HepG2 (cell line): ENCODE data around the gene FNDC3B. TPM values are rescaled to one million over a fixed set of nuclear protein-coding genes. Genes with fewer than 3 reads are reported as not detected.

ENCODE experiments used
- ARID2 ChIP-seq: sonication (generic); formaldehyde crosslinking; IDR thresholded peaks from 2 replicates; pipeline ENCODE4 v1.8.1; 2022; ENCODE audit warnings: mild to moderate bottlenecking, missing genetic modification reagents, borderline replicate concordance
- EHMT2 ChIP-seq: fragments of 200-600 bp; sonication (generic); IDR thresholded peaks from 2 replicates; pipeline ENCODE4 v1.7.0; 2017; ENCODE audit warnings: antibody characterized with exemption, low read depth, low read length, borderline replicate concordance
- FOXK1 ChIP-seq: sonication (generic); formaldehyde crosslinking; IDR thresholded peaks from 2 replicates; pipeline ENCODE4 v1.4.0; 2020; ENCODE audit warnings: low read depth, missing genetic modification reagents, borderline replicate concordance
- HHEX ChIP-seq: IDR thresholded peaks from 2 replicates; pipeline ENCODE4 v1.6.1; 2016; ENCODE audit warnings: control low read depth
- HNRNPH1 ChIP-seq: fragments of 200-400 bp; formaldehyde crosslinking; optimal IDR thresholded peaks from 2 replicates; pipeline ENCODE3; 2017; ENCODE audit warnings: mild to moderate bottlenecking, low read depth, low read length
- ONECUT2 ChIP-seq: sonication (generic); formaldehyde crosslinking; IDR thresholded peaks from 2 replicates; pipeline ENCODE4 v1.4.0; 2020; ENCODE audit warnings: missing genetic modification reagents
- RFX3 ChIP-seq: IDR thresholded peaks from 2 replicates; pipeline ENCODE4 v1.6.1; 2016; ENCODE audit warnings: missing biosample characterization, missing genetic modification reagents
- SMYD3 ChIP-seq: sonication (generic); formaldehyde crosslinking; IDR thresholded peaks from 2 replicates; pipeline ENCODE4 v1.8.1; 2023; ENCODE audit warnings: mild to moderate bottlenecking, missing genetic modification reagents
- ZBED4 ChIP-seq: sonication (generic); formaldehyde crosslinking; IDR thresholded peaks from 2 replicates; pipeline ENCODE4 v1.4.0; 2020; ENCODE audit warnings: missing genetic modification reagents, borderline replicate concordance
- ZFX ChIP-seq: sonication (generic); formaldehyde crosslinking; IDR thresholded peaks from 2 replicates; pipeline ENCODE4 v1.4.0; 2020; ENCODE audit warnings: mild to moderate bottlenecking, low read depth, missing genetic modification reagents, moderate library complexity
- ZNF20 ChIP-seq: sonication (generic); formaldehyde crosslinking; IDR thresholded peaks from 2 replicates; pipeline ENCODE4 v1.4.0; 2020; ENCODE audit warnings: mild to moderate bottlenecking, moderate library complexity, missing genetic modification reagents
- ZNF441 ChIP-seq: sonication (generic); formaldehyde crosslinking; IDR thresholded peaks from 2 replicates; pipeline ENCODE4 v1.7.0; 2021; ENCODE audit warnings: missing genetic modification reagents, borderline replicate concordance
- ZSCAN9 ChIP-seq: IDR thresholded peaks from 2 replicates; pipeline ENCODE4 v1.6.1; 2016; ENCODE audit warnings: borderline replicate concordance
- ZZZ3 ChIP-seq: sonication (generic); formaldehyde crosslinking; IDR thresholded peaks from 2 replicates; pipeline ENCODE4 v1.4.0; 2020; ENCODE audit warnings: missing genetic modification reagents, mild to moderate bottlenecking, borderline replicate concordance
- polyA plus RNA-seq, 8 experiments: library from polyadenylated mRNA; depleted of rRNA in 3 of 8; stranded (reverse) in 7 of 8; unstranded in 1 of 8; fragments of >200 nt; fragmentation: Illumina TruSeq in 4 of 8; extraction: Trizol in 4 of 8; gene quantifications; 2 replicates each; pipeline versions ENCODE4 v1.2.1 to v1.2.3, GENCODE V29; 2011 to 2016; ENCODE audit warnings: low read depth in 4 of 8, missing spikeins in 1 of 8, mixed read lengths in 1 of 8; ENCODE audit not compliant: insufficient read depth in 1 of 8
- total RNA-seq, 5 experiments: library from RNA; depleted of rRNA; stranded (reverse); fragments of >200 nt; fragmentation: Illumina TruSeq; extraction: Trizol; gene quantifications; 2 replicates each; pipeline ENCODE4 v1.2.3, GENCODE V29; 2016; ENCODE audit warnings: low read depth in 1 of 5
- TF ChIP-seq, protein P1 (sequence below): sonication (generic); formaldehyde crosslinking; IDR thresholded peaks from 2 replicates; pipeline ENCODE4 v1.5.0; 2020; ENCODE audit warnings: mild to moderate bottlenecking, missing genetic modification reagents, borderline replicate concordance
- TF ChIP-seq, protein P2 (sequence below): sonication (generic); formaldehyde crosslinking; IDR thresholded peaks from 2 replicates; pipeline ENCODE4 v1.5.1; 2020; ENCODE audit warnings: mild to moderate bottlenecking, missing genetic modification reagents, moderate library complexity

The FNDC3B gene
- total and polyA plus RNA-seq, 2 of the 13 experiments (the other 11 are each of a cell fraction or from before 2014, with no cell fraction given): 74.8 to 103 TPM

DNA sequence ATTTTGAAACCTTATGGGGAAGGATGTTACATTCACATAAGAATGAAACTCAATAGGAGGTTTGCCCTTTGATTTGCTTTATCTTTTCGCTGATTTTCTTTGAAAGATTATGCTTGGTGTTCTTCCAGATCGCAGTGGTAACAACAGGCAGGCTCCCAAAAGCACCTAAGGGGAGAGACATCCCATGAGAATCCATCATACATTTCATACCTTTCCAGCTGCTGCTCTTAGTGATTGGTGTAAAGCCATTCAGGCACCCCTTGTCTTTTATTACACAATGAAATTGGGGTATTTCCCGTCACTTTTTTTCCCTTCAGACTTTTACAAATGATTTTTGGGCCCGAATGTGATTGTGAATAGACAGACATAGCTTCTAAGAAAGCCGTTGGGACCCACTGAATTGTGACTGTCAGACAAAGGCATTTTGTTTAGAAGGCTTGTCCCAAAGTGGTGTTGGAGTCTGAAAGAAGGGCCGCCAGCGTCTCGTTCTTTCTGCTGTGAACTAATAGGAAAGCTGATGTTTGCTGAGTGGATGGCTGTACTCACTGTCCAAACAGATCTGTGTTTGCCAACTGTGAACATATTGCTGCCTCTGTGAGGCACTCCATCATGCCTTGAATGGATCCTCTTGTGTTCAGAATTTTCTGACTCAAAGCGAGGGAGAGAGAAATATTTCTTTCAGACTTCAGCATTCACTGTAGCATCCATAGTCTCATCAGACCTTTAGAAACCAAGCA, 164.3 kb downstream of the FNDC3B start (continued):
- peak; percentile 53; the same call in 1 of the 2 replicates for TF ChIP-seq ZNF441
- no peak for TF ChIP-seq ZZZ3
- TF ChIP-seq, protein P1, sequence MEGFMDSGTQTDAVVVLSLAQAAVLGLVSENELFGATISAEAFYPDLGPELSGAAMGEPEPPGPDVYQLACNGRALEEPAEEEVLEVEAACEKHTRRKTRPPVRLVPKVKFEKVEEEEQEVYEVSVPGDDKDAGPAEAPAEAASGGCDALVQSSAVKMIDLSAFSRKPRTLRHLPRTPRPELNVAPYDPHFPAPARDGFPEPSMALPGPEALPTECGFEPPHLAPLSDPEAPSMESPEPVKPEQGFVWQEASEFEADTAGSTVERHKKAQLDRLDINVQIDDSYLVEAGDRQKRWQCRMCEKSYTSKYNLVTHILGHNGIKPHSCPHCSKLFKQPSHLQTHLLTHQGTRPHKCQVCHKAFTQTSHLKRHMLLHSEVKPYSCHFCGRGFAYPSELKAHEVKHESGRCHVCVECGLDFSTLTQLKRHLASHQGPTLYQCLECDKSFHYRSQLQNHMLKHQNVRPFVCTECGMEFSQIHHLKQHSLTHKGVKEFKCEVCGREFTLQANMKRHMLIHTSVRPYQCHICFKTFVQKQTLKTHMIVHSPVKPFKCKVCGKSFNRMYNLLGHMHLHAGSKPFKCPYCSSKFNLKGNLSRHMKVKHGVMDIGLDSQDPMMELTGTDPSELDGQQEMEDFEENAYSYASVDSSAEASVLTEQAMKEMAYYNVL (CRISPR knock-in tag): peak; percentile 73; the same call in 1 of the 2 replicates
- 0 out of 2 replicates have a peak, but pooled peaks have one; percentile 29 for TF ChIP-seq ZBED4
- TF ChIP-seq, protein P2, sequence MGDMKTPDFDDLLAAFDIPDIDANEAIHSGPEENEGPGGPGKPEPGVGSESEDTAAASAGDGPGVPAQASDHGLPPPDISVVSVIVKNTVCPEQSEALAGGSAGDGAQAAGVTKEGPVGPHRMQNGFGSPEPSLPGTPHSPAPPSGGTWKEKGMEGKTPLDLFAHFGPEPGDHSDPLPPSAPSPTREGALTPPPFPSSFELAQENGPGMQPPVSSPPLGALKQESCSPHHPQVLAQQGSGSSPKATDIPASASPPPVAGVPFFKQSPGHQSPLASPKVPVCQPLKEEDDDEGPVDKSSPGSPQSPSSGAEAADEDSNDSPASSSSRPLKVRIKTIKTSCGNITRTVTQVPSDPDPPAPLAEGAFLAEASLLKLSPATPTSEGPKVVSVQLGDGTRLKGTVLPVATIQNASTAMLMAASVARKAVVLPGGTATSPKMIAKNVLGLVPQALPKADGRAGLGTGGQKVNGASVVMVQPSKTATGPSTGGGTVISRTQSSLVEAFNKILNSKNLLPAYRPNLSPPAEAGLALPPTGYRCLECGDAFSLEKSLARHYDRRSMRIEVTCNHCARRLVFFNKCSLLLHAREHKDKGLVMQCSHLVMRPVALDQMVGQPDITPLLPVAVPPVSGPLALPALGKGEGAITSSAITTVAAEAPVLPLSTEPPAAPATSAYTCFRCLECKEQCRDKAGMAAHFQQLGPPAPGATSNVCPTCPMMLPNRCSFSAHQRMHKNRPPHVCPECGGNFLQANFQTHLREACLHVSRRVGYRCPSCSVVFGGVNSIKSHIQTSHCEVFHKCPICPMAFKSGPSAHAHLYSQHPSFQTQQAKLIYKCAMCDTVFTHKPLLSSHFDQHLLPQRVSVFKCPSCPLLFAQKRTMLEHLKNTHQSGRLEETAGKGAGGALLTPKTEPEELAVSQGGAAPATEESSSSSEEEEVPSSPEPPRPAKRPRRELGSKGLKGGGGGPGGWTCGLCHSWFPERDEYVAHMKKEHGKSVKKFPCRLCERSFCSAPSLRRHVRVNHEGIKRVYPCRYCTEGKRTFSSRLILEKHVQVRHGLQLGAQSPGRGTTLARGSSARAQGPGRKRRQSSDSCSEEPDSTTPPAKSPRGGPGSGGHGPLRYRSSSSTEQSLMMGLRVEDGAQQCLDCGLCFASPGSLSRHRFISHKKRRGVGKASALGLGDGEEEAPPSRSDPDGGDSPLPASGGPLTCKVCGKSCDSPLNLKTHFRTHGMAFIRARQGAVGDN (CRISPR knock-in tag): no peak
- 0 out of 2 replicates have a peak, but pooled peaks have one; percentile 26 for TF ChIP-seq EHMT2
- TF ChIP-seq RFX3 (CRISPR knock-in tag): no peak
- TF ChIP-seq SMYD3: no peak
- TF ChIP-seq ARID2 (CRISPR knock-in tag): no peak
- TF ChIP-seq HHEX (CRISPR knock-in tag): peak; percentile 92
- TF ChIP-seq ONECUT2 (CRISPR knock-in tag): no peak
- TF ChIP-seq ZNF20 (CRISPR knock-in tag): no peak
- TF ChIP-seq ZFX (CRISPR knock-in tag): peak; percentile 41; the same call in 1 of the 2 replicates
- no peak for TF ChIP-seq FOXK1 (CRISPR knock-in tag)
- TF ChIP-seq ZSCAN9 (CRISPR knock-in tag): no peak
- TF ChIP-seq HNRNPH1: no peak
